HUES6 (cell line): Measurements from ENCODE around the gene C19orf33.

Experiments
- H3K27ac ChIP-seq: 2 replicates; pipeline ENCODE4 v1.7.0; 2013; ENCODE audit warnings: low read depth, mild to moderate bottlenecking, low read length, inconsistent platforms
- H3K27me3 ChIP-seq: 2 replicates; pipeline ENCODE4 v1.6.1; 2013; ENCODE audit warnings: low read length; ENCODE audit not compliant: control insufficient read depth, insufficient read depth
- H3K36me3 ChIP-seq: 2 replicates; pipeline ENCODE4 v1.6.1; 2013; ENCODE audit warnings: low read length; ENCODE audit not compliant: control insufficient read depth, insufficient read depth
- H3K4me1 ChIP-seq: 2 replicates; pipeline ENCODE4 v1.6.1; 2013; ENCODE audit warnings: low read length; ENCODE audit not compliant: control insufficient read depth, insufficient read depth
- H3K4me3 ChIP-seq: 2 replicates; pipeline ENCODE4 v1.5.1; 2013; ENCODE audit warnings: low read depth, low read length
- H3K9ac ChIP-seq: one replicate; pipeline ENCODE4 v1.6.1; 2013; ENCODE audit warnings: mild to moderate bottlenecking, low read length
- H3K9me3 ChIP-seq: 2 replicates; pipeline ENCODE4 v1.6.1; 2013; ENCODE audit warnings: low read depth, low read length; ENCODE audit not compliant: control insufficient read depth, insufficient read depth

C19orf33 gene

DNA sequence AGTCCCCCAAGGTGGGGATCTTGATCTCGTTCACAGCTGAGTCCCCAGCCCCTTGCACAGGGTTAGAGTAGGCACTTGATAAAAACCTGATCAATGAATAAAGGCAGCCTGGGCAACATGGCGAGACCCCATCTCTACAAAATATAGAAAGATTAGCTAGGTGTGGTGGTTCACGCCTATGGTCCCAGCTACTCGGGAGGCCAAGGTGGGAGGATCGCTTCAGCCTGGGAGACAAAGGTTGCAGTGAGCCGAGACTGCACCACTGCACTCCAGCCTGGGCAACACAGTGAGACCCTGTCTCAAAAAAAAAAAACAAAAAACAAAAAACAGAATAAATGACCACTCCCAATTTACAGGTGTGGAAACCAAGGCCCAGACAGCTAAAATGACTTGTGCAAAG is 6.9 kb downstream of the C19orf33 start:
- Histone ChIP-seq H3K36me3 (peaks cover 29% of the 10 kb centered on the region), H3K9ac (no peak overlapping the region), H3K9me3 (no peaks in the 10 kb centered on the region), H3K4me3 (no peak overlapping the region), H3K27me3 (no peaks in the 10 kb centered on the region), H3K27ac (no peak overlapping the region), H3K4me1 (peaks cover 11% of the 10 kb centered on the region)

DNA sequence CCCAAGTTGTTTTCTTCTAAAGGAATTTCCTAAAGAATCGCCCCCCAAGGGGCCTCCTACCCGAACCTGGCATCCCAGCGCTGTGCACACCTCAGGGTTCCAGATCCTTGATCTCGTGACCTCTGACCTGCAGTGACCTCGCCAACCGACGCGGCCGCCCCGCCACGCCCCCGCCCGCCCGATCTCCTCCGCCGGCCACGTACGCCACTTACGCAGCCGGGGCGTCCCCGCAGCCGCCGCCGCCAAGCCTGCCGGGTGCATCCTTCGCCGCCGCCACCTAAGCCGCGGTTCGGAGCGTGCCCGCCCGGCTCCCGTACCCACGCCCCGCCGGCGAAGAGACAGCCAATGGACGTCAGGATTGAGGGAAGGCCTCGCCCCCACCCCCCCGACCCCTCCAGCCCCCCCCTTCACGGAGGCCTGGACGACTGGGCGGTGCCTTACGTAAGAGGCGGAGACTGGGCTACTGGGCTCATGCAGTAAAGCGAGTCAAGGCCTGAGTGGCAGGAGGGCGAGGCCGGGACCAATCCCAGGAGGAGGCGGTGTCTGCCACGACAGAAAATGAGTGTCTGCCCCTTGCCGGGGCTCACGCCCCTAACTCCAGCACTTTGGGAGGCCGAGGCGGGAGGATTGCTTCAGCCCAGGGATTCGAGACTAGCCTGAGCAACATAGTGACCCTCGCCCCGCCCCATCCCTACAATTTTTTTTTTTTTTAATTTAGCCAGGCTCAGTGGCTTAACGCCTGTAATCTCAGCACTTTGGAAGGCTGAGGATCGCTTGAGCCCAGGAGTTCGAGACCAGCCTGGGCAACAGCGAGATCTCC is 11.8 kb downstream of the C19orf33 start, which contains the start of gene YIF1B:
Gene YIF1B, minus strand, starts transcription at position 291 of the 820 bp plus-strand sequence. Its CDS starts 30 bp downstream, at position 261.
- Histone ChIP-seq H3K9me3 (no peaks in the 10 kb centered on the region), H3K27ac (peak within 1 kb of the TSS; percentile 86; the same call in 1 of the 2 replicates), H3K4me1 (peaks cover 20% of the 10 kb centered on the region), H3K36me3 (no peaks in the 10 kb centered on the region), H3K9ac (peak within 1 kb of the TSS; percentile 81), H3K27me3 (peaks cover 36% of the 10 kb centered on the region), H3K4me3 (peak within 1 kb of the TSS; percentile 98)

DNA sequence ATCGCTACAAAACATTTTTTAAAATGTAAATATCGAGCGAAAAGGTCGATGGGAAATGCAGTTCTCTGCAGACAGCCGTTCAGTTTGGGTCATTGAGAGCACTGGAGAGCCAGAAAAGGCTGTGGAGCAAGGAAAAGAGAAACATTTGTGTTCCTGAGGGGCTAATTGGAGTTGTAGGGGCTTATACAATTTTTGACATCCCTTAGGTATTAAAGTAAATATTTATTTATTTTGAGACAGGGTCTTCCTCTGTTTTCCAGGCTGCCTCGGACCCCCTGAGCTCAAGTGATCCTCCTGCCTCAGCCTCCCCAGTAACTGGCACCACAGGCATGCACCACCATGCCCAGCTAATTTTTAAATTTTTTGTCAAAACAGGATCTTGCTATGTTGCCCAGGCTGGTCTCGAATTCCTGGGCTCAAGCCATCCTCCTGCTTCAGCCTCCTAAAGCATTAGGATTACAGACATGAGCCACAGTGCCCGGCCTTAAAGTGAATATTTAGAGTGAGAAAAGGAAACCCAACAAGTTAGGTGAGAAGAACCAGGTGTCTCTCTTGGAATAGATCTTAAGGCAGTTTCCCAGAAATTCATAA is 12.5 kb downstream of the C19orf33 start:
- peaks cover 41% of the 10 kb centered on the region for H3K27me3 ChIP-seq
- H3K4me1 ChIP-seq = peaks cover 20% of the 10 kb centered on the region
- no peaks in the 10 kb centered on the region for H3K36me3 ChIP-seq
- peak overlapping the region; percentile 66 for H3K4me3 ChIP-seq
- no peaks in the 10 kb centered on the region for H3K9me3 ChIP-seq
- H3K9ac ChIP-seq = peak overlapping the region; percentile 76
- H3K27ac ChIP-seq = peak overlapping the region; percentile 86; the same call in 1 of the 2 replicates

DNA sequence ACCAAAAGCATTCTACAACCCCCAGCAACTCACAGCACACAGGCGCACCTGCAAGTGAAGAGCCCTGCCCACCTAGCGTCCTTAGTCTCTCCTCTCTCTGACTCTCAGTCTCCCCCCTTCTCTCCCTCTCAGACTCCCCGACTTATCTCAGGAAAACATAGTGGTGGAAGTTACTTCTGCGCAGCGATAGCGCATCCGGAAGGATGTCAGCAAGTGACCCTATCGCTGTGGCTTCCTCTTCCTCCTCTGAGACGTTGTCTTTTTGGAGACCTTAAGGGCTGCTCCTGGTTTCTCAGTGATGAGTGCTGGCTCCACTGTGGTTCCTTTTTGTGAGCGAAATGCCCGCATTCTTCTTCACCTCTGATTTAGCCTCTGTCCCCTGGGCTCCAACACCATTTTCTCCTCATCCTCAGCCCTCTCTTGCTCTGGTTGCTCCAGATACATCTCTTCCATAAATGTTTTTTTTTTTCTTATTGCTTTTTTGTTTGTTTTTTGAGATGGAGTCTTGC is 13.1 kb downstream of the C19orf33 start:
- Histone ChIP-seq H3K27me3 (peaks cover 41% of the 10 kb centered on the region), H3K4me1 (peaks cover 20% of the 10 kb centered on the region), H3K9ac (no peak overlapping the region), H3K27ac (no peak overlapping the region), H3K9me3 (no peaks in the 10 kb centered on the region), H3K4me3 (no peak overlapping the region), H3K36me3 (no peaks in the 10 kb centered on the region)

DNA sequence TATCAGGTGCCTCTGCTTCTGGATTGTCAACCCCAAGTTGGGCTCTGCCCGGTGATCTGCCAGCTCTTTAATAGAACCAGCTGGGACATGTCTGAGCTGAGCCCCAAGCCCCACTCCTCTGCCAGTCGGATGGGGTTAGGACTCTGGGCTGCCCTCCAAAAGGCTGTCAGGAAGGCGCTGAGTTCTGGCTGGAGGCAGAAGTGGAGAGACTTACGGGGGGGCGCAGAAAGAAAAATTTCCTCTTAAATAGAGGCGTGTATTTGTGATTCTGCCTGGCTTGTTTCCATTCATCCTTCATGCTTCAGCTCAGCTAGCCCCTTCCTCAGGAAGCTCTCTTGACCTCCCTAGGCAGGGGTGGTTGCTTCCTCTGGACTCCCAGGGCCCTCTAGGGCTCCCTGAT is 14.6 kb downstream of the C19orf33 start:
- Histone ChIP-seq H3K9ac (no peak overlapping the region), H3K27ac (no peak overlapping the region), H3K9me3 (no peaks in the 10 kb centered on the region), H3K27me3 (peaks cover 41% of the 10 kb centered on the region), H3K36me3 (no peaks in the 10 kb centered on the region), H3K4me1 (peaks cover 16% of the 10 kb centered on the region), H3K4me3 (no peak overlapping the region)

DNA sequence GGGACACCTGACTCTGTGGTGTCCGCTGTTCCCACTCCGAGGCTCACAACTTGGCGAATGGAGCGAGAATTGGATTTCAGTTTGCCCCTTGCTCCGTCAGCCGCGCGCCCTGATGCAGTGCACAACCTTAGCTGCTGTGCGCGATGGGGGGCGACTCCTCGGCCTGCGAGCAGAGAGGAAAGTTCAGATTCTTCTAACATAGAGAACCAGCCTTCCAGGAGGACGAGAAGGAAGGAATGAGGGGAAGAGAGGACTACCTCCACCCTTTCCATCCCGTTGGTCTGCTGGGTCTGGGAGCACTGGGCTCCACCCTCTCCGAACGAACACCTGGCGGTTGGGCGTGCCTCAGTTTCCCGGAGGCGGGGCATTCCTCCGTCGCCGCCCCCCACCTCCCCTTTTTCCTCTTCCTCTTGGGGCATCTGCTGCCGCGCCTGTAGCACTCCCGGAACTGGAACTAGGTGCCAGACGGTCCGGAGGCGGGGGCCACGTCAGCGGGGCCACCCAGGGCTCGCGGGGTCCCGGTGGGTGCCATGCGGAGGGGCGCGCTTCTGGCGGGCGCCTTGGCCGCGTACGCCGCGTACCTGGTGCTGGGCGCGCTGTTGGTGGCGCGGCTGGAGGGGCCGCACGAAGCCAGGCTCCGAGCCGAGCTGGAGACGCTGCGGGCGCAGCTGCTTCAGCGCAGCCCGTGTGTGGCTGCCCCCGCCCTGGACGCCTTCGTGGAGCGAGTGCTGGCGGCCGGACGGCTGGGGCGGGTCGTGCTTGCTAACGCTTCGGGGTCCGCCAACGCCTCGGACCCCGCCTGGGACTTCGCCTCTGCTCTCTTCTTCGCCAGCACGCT is 15.6 kb downstream of the C19orf33 start, which contains the start of gene KCNK6:
Gene KCNK6, plus strand, starts transcription at position 425 of the 838 bp plus-strand sequence. Its CDS starts 106 bp downstream, at position 531.
- peak within 1 kb of the TSS; percentile 17 for H3K9ac ChIP-seq
- H3K27me3 ChIP-seq = peaks cover 41% of the 10 kb centered on the region
- peaks cover 13% of the 10 kb centered on the region; the same call in 1 of the 2 replicates for H3K4me1 ChIP-seq
- no peaks in the 10 kb centered on the region for H3K36me3 ChIP-seq
- H3K9me3 ChIP-seq = no peaks in the 10 kb centered on the region
- peak within 1 kb of the TSS; percentile 72 for H3K4me3 ChIP-seq
- no peak within 1 kb of the TSS for H3K27ac ChIP-seq

DNA sequence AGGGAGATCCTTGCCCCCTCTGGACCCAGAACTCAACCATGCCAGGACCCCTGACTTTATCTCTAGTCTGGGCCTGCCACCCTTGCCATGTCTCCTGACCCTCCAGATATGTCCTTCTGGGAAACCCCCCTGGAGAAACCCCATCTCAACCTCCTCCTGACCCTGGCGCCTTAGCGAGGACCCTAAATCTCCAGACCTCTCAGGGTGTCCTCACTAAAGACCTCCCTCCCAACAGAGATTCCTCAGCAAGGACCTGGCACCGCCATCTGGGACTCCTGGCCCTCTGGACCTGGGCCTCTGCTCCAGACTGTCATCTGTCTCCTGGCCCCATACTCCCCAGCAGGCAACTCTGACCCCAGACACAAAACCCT is 16.9 kb downstream of the C19orf33 start:
- H3K9ac ChIP-seq = no peak overlapping the region
- H3K27me3 ChIP-seq = peaks cover 41% of the 10 kb centered on the region
- H3K4me1 ChIP-seq = peaks cover 8% of the 10 kb centered on the region; the same call in 1 of the 2 replicates
- no peaks in the 10 kb centered on the region for H3K9me3 ChIP-seq
- no peak overlapping the region for H3K27ac ChIP-seq
- H3K36me3 ChIP-seq = peaks cover 5% of the 10 kb centered on the region; the same call in 1 of the 2 replicates
- peak overlapping the region; percentile 72; the same call in 1 of the 2 replicates for H3K4me3 ChIP-seq

DNA sequence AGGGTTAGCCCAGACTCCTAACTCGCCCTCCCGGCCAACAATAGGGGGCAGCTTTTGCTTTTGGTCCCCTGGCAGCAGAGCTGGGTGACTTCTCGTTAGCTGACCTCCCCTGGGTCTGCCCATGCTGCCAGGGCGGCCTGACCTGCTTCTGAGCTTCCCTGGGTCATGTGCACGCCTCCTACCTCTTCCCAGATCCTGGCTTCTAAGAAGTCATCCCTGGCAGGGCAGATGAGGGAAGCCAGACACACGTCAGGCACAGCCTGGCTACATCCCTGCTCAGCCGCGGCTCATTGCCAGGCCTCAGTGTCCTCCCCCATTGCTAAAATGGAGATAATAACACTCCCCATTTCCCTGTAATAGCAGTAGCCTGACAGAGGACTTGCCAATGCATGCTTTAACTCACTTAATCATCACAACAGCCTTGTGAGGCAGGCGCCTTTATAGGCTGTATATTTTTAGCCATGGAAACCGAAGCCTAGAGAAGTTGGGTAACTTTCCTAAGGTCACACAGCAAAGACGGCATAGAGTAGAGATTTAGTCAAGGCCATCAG is 17.7 kb downstream of the C19orf33 start:
- no peak overlapping the region for H3K9ac ChIP-seq
- H3K27me3 ChIP-seq = peaks cover 40% of the 10 kb centered on the region
- no peak overlapping the region for H3K27ac ChIP-seq
- H3K4me3 ChIP-seq = no peak overlapping the region
- peaks cover 8% of the 10 kb centered on the region; the same call in 1 of the 2 replicates for H3K4me1 ChIP-seq
- no peaks in the 10 kb centered on the region for H3K9me3 ChIP-seq
- peaks cover 11% of the 10 kb centered on the region; the same call in 1 of the 2 replicates for H3K36me3 ChIP-seq

DNA sequence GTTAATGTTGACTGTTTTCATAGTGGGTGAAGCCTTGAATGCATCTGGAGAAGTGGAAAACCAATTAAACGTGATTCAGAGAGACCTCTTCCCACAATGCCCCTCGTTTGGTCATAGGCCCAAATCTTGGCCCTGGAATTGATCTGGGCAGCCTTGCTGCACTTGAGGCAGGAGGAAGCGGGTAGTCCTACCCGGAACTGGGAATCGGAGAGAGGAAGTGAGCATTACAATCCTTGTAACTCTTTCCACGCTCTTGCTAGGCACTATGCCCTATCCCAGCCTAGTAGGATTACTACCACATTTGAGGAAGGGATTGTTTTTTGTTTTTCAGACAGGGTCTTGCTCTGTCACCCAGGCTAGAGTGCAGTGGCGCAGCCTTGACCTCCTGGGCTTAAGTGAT is 19.2 kb downstream of the C19orf33 start:
- Histone ChIP-seq H3K9ac (no peak overlapping the region), H3K27ac (no peak overlapping the region), H3K4me3 (no peak overlapping the region), H3K9me3 (no peaks in the 10 kb centered on the region), H3K4me1 (peaks cover 8% of the 10 kb centered on the region; the same call in 1 of the 2 replicates), H3K27me3 (peaks cover 31% of the 10 kb centered on the region), H3K36me3 (peaks cover 25% of the 10 kb centered on the region)

DNA sequence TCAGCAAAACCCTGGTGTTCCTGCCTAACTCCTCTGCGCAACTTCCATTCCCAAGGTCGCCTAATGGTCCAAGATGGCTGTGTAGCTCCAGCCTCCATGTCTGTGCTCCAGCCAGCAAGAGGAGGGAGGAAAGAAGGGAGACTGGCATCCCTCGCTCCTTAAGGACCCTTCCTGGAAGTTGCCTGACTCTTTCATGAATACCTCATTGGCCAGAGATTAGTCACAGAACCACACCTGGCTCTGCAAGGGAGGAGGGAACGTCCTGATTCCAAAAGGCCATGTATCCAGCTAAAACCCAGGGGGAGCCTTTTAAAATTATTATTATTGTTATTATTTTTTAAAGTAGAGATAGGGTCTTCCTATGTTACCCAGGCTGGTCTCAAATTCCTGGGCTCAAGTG is 20.4 kb downstream of the C19orf33 start:
- Histone ChIP-seq H3K4me1 (peaks cover 1% of the 10 kb centered on the region; the same call in 1 of the 2 replicates), H3K27ac (no peak overlapping the region), H3K27me3 (peaks cover 19% of the 10 kb centered on the region), H3K9me3 (no peaks in the 10 kb centered on the region), H3K36me3 (peaks cover 25% of the 10 kb centered on the region), H3K9ac (no peak overlapping the region), H3K4me3 (no peak overlapping the region)
